Mesendoderm (in vitro differentiated cells): ENCODE results near the gene IGF2R.
A peak's percentile ranks its signal among the peaks of the same experiment; 100 is the strongest.

Experiments
- DNase-seq: peaks from one replicate; pipeline ENCODE4 v3.0.0; 2013
- H2AK5ac ChIP-seq: 2 replicates; pipeline ENCODE4 v1.6.1; 2013; ENCODE audit warnings: low read length, inconsistent platforms
- H2BK120ac ChIP-seq: 2 replicates; pipeline ENCODE4 v1.6.1; 2013; ENCODE audit warnings: low read depth, mild to moderate bottlenecking, low read length, moderate library complexity, mixed read lengths
- H2BK15ac ChIP-seq: replicated peaks from 2 replicates; pipeline ENCODE4 v1.6.1; 2013; ENCODE audit warnings: low read depth, mild to moderate bottlenecking, moderate library complexity
- H2BK5ac ChIP-seq: 2 replicates; pipeline ENCODE4 v1.6.1; 2013; ENCODE audit warnings: low read length, inconsistent platforms
- H3K18ac ChIP-seq: 2 replicates; pipeline ENCODE4 v1.6.1; 2013; ENCODE audit warnings: mild to moderate bottlenecking, low read length, mixed read lengths
- H3K23ac ChIP-seq: one replicate; pipeline ENCODE4 v1.6.1; 2013; ENCODE audit warnings: low read length
- H3K27ac ChIP-seq: 2 replicates; pipeline ENCODE4 v1.5.1; 2013; ENCODE audit warnings: low read depth, mild to moderate bottlenecking, inconsistent platforms, low read length, moderate library complexity
- H3K27me3 ChIP-seq: 2 replicates; pipeline ENCODE4 v1.6.1; 2013; ENCODE audit warnings: low read length, control low read depth, mild to moderate bottlenecking, inconsistent platforms; ENCODE audit not compliant: insufficient read depth, poor library complexity
- H3K36me3 ChIP-seq: 2 replicates; pipeline ENCODE4 v1.6.1; 2013; ENCODE audit warnings: low read length, inconsistent platforms; ENCODE audit not compliant: control insufficient read depth, insufficient read depth
- H3K4ac ChIP-seq: one replicate; pipeline ENCODE4 v1.6.1; 2013; ENCODE audit warnings: low read depth, mild to moderate bottlenecking, low read length, moderate library complexity
- H3K4me1 ChIP-seq: 2 replicates; pipeline ENCODE4 v1.6.1; 2013; ENCODE audit warnings: low read depth, low read length, inconsistent platforms; ENCODE audit not compliant: control insufficient read depth
- H3K4me2 ChIP-seq: 2 replicates; pipeline ENCODE4 v1.6.1; 2013; ENCODE audit warnings: low read length
- H3K4me3 ChIP-seq: 2 replicates; pipeline ENCODE4 v1.5.1; 2013; ENCODE audit warnings: mild to moderate bottlenecking, low read length
- H3K56ac ChIP-seq: one replicate; pipeline ENCODE4 v1.6.1; 2013; ENCODE audit warnings: low read length
- H3K79me1 ChIP-seq: 2 replicates; pipeline ENCODE4 v1.6.1; 2013; ENCODE audit warnings: low read length, inconsistent platforms
- H3K79me2 ChIP-seq: 2 replicates; pipeline ENCODE4 v1.6.1; 2013; ENCODE audit warnings: mild to moderate bottlenecking, low read length; ENCODE audit not compliant: control insufficient read depth, insufficient read depth
- H3K9ac ChIP-seq: 2 replicates; pipeline ENCODE4 v1.6.1; 2013; ENCODE audit warnings: low read length, inconsistent platforms
- H4K5ac ChIP-seq: one replicate; pipeline ENCODE4 v1.6.1; 2013; ENCODE audit warnings: low read length
- H4K8ac ChIP-seq: one replicate; pipeline ENCODE4 v1.6.1; 2013; ENCODE audit warnings: low read depth, mild to moderate bottlenecking, control low read depth, low read length, moderate library complexity
- WGBS: extraction: QIAGEN DNeasy Blood & Tissue Kit; methylation state at CpG from one replicate; pipeline ENCODE4 v1.1.7; 2013; ENCODE audit warnings: low lambda C conversion rate, missing lambda C conversion rate; ENCODE audit not compliant: insufficient coverage; ENCODE audit errors: extremely low coverage; 5-methylcytosine and 5-hydroxymethylcytosine counted together

Gene IGF2R

DNA sequence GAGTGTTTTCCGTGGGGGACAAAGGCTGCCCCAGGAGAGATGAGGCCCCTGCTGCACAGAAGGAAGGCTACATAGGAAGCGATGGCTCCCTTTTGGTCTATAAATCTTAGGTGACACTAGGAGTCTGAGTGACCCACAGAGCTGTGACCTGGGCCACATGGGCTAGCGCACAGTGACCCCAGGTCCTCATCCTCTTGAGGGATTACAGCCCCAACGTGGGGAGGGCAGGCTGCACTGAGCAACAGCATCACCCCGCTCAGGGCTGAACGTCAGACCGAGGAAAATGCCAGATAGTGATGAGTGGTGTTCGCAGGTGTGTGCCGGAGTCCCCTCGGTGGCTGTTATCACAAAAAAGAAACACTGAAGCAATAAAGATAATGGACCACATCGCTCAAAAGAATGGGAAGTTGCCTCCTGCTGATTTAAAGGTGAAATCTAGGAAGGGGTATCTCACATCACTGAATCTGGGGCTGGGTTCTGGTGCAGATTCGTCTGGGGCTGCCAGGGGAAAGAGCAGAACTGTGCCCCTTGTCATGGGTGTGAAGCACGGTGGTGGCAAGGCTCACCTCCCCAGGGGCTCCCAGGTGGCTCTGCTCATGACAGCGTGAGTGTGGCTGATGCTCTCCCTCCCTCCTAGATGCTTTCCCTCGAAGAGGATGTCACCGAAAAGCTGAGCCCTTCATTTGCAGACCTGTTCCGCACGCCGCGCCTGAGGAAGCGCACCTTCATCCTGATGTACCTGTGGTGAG is 167.2 kb downstream of the IGF2R start:
- H3K4me2 ChIP-seq: no peak overlapping the region
- H3K79me2 ChIP-seq: no peaks in the 10 kb centered on the region
- no peak for DNase-seq
- no peak overlapping the region for H3K56ac ChIP-seq
- H3K4ac ChIP-seq: no peak overlapping the region
- H3K9ac ChIP-seq: no peak overlapping the region
- no peak overlapping the region for H2BK120ac ChIP-seq
- H3K4me3 ChIP-seq: no peak overlapping the region
- H2BK5ac ChIP-seq: no peak overlapping the region
- H3K27me3 ChIP-seq: no peaks in the 10 kb centered on the region
- H2AK5ac ChIP-seq: no peak overlapping the region
- no peaks in the 10 kb centered on the region for H3K36me3 ChIP-seq
- H4K8ac ChIP-seq: no peak overlapping the region
- H3K4me1 ChIP-seq: peaks cover 9% of the 10 kb centered on the region
- H3K18ac ChIP-seq: no peak overlapping the region
- no peak overlapping the region for H2BK15ac ChIP-seq
- no peak overlapping the region for H3K27ac ChIP-seq
- no peaks in the 10 kb centered on the region for H3K79me1 ChIP-seq
- no CpG with 5 or more reads among the region's 21 CpGs for WGBS
- no peak overlapping the region for H4K5ac ChIP-seq
- no peak overlapping the region for H3K23ac ChIP-seq

DNA sequence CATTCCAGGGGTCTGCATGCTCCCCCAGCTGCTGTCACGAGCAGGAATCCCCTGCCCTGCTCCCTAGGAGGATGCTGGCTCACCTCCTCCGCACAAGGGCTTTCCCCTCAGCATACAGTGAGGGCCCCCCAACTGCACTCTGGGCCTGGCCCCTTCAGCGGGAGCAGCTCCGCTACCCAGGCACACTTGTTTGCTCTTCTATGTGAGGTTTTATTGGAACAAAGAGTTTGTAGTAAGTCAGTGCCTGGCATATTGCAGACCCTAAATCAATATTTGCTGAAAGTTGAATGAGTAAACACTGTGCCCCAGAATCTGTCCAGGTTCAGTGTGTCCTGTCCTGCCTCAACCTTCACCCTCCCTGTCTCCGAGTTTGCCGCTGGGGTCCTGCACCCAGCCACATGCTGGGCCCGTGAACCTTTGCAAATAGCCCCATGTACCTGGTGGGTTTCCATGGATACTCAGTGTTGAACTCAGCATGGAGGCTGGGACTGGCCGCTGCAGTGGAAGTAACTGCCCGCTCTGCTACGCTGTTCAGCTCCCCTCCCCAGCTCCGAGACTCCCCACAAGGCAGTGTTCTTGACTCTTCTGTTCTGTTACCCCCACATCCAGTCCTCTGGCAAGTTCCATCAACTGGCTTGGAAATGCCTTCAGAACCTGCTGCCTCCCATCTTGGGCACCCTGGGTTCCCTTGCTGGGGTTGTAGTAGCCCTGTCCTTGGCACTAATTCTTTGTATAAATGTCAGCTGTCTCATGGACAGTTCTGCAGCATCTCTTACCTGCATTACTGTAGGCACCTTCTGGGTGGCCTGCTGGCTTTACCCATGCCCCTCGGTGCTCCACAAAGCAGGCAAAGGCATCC is 168.5 kb downstream of the IGF2R start:
- no peak overlapping the region for H2AK5ac ChIP-seq
- WGBS: no CpG with 5 or more reads among the region's 12 CpGs
- peak; percentile 31 for DNase-seq

DNA sequence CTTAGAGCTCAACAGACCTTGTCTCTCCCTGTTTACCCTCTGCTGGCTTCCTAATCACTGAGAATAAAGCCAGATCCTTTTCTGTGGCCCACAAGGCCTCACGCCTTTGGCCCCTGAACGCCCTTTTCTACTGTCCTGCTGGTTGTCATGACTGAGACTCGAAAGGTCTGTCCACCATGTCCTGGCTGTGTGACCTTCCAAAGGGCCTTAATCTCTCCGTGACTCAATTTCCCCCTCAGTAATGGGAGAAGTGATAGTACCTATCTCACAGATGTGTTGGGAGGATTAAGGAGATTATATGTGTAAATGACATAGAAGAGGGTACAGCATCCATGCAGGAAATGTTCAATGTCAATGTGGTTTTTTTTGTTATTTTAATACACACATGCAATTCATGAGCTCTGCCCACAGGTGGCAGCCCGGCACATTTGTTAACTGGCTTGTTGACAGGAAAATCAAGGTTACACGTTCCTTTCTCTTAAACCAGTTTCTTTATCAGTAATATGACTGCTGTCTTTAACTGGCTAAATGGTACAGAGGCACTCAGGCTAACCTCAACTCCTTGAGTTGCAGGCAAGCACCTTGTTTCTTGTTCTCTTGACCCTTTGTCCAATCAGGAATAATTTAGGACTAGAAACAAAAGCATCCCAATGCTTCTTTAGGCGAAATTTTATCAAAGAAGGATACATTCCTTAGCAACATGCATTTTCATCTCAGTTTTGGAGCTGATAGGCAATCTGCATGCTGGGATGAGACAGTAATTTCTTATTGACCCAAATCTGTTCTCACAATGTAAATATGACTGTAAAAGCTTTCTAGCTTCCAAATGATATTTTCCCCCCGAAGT is 169.3 kb downstream of the IGF2R start:
- no peak overlapping the region for H3K23ac ChIP-seq
- no CpG with 5 or more reads among the region's 8 CpGs for WGBS
- H3K27ac ChIP-seq: no peak overlapping the region
- no peak overlapping the region for H3K4me2 ChIP-seq
- H3K4ac ChIP-seq: no peak overlapping the region
- no peak overlapping the region for H2BK15ac ChIP-seq
- DNase-seq: peak; percentile 64
- H3K18ac ChIP-seq: peak overlapping the region; percentile 43
- H3K79me2 ChIP-seq: no peaks in the 10 kb centered on the region
- H3K27me3 ChIP-seq: no peaks in the 10 kb centered on the region
- no peak overlapping the region for H4K5ac ChIP-seq
- H3K4me3 ChIP-seq: no peak overlapping the region
- H4K8ac ChIP-seq: no peak overlapping the region
- no peaks in the 10 kb centered on the region for H3K79me1 ChIP-seq
- H2BK5ac ChIP-seq: no peak overlapping the region
- H2AK5ac ChIP-seq: peak overlapping the region; percentile 16
- H2BK120ac ChIP-seq: no peak overlapping the region
- no peak overlapping the region for H3K9ac ChIP-seq
- peaks cover 2% of the 10 kb centered on the region for H3K4me1 ChIP-seq
- H3K36me3 ChIP-seq: no peaks in the 10 kb centered on the region
- H3K56ac ChIP-seq: peak overlapping the region; percentile 6

More for the DNA sequence above, 168.5 kb downstream of the IGF2R start:
- Histone ChIP-seq H3K9ac (no peak overlapping the region), H3K79me2 (no peaks in the 10 kb centered on the region), H4K8ac (no peak overlapping the region), H3K4me2 (no peak overlapping the region), H2BK120ac (no peak overlapping the region), H3K18ac (no peak overlapping the region), H3K27ac (no peak overlapping the region), H3K4me1 (peaks cover 5% of the 10 kb centered on the region), H3K27me3 (no peaks in the 10 kb centered on the region), H3K4me3 (no peak overlapping the region), H3K23ac (no peak overlapping the region), H2BK5ac (no peak overlapping the region), H3K4ac (no peak overlapping the region), H3K56ac (peak overlapping the region; percentile 6), H3K79me1 (no peaks in the 10 kb centered on the region), H4K5ac (no peak overlapping the region), H2BK15ac (no peak overlapping the region), H3K36me3 (no peaks in the 10 kb centered on the region)

DNA sequence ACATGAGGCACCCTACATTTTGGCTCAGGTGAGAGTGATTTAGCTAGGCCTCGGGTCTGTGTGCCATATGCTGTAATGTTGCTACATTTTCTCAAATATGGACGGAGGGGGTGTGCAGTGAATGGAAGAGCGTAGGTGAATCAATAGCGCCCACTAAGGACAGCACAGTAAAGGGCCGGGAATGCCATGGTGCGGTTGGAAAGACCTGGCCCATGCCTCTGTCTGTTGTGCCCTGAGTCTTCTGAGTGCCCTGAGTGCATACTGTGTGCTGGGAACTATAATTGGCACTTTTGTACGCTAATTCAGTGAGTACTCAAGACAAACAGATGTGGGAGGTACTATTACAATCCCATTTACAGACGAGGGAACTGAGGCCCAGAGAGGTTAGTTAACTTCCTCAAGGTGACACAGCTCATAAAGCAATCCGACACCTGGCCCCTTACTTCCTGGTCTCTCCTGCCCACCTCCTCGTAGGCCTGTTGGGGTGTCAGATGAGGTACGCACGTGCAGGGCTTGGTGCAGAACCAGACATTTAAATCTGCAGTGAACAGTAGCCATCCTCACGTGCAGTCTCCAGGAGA is 170.0 kb downstream of the IGF2R start:
- no peak overlapping the region for H2BK5ac ChIP-seq
- H4K8ac ChIP-seq: no peak overlapping the region
- H4K5ac ChIP-seq: no peak overlapping the region
- peak overlapping the region; percentile 38 for H3K56ac ChIP-seq
- no peaks in the 10 kb centered on the region for H3K79me2 ChIP-seq
- no peaks in the 10 kb centered on the region for H3K27me3 ChIP-seq
- no peak overlapping the region for H3K27ac ChIP-seq
- no CpG with 5 or more reads among the region's 13 CpGs for WGBS
- no peak overlapping the region for H3K23ac ChIP-seq
- H2BK120ac ChIP-seq: no peak overlapping the region
- no peak overlapping the region for H2BK15ac ChIP-seq
- no peak overlapping the region for H3K4me2 ChIP-seq
- H3K4me1 ChIP-seq: no peaks in the 10 kb centered on the region
- H3K18ac ChIP-seq: peak overlapping the region; percentile 43
- H2AK5ac ChIP-seq: no peak overlapping the region
- no peaks in the 10 kb centered on the region for H3K36me3 ChIP-seq
- H3K9ac ChIP-seq: no peak overlapping the region
- no peaks in the 10 kb centered on the region for H3K79me1 ChIP-seq
- no peak for DNase-seq
- no peak overlapping the region for H3K4me3 ChIP-seq
- peak overlapping the region; percentile 41 for H3K4ac ChIP-seq

DNA sequence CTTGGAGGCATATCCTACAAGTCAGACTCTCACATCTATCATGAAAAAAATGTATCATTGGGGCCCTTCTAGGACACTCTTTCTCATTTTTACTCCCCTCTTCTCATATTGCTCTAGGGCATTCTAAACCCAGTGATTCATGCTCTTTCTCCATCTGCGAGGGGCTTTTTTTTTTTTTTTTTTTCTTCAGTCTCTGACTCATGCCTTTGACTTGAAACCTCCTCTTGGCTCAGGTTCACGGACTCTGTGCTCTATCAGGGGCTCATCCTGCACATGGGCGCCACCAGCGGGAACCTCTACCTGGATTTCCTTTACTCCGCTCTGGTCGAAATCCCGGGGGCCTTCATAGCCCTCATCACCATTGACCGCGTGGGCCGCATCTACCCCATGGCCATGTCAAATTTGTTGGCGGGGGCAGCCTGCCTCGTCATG is 170.6 kb downstream of the IGF2R start:
- peak; percentile 75 for DNase-seq
- no peak overlapping the region for H4K8ac ChIP-seq
- H3K79me1 ChIP-seq: no peaks in the 10 kb centered on the region
- H2BK5ac ChIP-seq: no peak overlapping the region
- H3K9ac ChIP-seq: no peak overlapping the region
- H3K23ac ChIP-seq: no peak overlapping the region
- no peak overlapping the region for H2BK15ac ChIP-seq
- H3K18ac ChIP-seq: no peak overlapping the region
- H3K4me3 ChIP-seq: no peak overlapping the region
- H3K4ac ChIP-seq: peak overlapping the region; percentile 41
- H2BK120ac ChIP-seq: no peak overlapping the region
- H3K27ac ChIP-seq: no peak overlapping the region
- H3K4me1 ChIP-seq: no peaks in the 10 kb centered on the region
- no peak overlapping the region for H3K4me2 ChIP-seq
- H4K5ac ChIP-seq: no peak overlapping the region
- H3K56ac ChIP-seq: no peak overlapping the region
- H3K79me2 ChIP-seq: no peaks in the 10 kb centered on the region
- no peaks in the 10 kb centered on the region for H3K36me3 ChIP-seq
- no peak overlapping the region for H2AK5ac ChIP-seq
- no peaks in the 10 kb centered on the region for H3K27me3 ChIP-seq
- no CpG with 5 or more reads among the region's 12 CpGs for WGBS
